ENCODE data around the gene ATXN2L. TPM values are rescaled to one million over a fixed set of nuclear protein-coding genes. Genes with fewer than 3 reads are reported as not detected.

The ATXN2L gene
- total and polyA plus RNA-seq, 2 experiments from 2014 or later, result 134 to 192 TPM

- TF ChIP-seq, protein P1, sequence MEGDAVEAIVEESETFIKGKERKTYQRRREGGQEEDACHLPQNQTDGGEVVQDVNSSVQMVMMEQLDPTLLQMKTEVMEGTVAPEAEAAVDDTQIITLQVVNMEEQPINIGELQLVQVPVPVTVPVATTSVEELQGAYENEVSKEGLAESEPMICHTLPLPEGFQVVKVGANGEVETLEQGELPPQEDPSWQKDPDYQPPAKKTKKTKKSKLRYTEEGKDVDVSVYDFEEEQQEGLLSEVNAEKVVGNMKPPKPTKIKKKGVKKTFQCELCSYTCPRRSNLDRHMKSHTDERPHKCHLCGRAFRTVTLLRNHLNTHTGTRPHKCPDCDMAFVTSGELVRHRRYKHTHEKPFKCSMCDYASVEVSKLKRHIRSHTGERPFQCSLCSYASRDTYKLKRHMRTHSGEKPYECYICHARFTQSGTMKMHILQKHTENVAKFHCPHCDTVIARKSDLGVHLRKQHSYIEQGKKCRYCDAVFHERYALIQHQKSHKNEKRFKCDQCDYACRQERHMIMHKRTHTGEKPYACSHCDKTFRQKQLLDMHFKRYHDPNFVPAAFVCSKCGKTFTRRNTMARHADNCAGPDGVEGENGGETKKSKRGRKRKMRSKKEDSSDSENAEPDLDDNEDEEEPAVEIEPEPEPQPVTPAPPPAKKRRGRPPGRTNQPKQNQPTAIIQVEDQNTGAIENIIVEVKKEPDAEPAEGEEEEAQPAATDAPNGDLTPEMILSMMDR (conservative IDR thresholded peaks at IDR 0.05; ENCODE audit: low read depth in 2 of 2), result no peak
- TF ChIP-seq CREB1 (CRISPR knock-in tag; IDR thresholded peaks at IDR 0.05; ENCODE audit: low read depth), result no peak
Measured at GRCh38 chr16:28829747-28830146, 6.9 kb downstream of the ATXN2L start (continued).

DNA sequence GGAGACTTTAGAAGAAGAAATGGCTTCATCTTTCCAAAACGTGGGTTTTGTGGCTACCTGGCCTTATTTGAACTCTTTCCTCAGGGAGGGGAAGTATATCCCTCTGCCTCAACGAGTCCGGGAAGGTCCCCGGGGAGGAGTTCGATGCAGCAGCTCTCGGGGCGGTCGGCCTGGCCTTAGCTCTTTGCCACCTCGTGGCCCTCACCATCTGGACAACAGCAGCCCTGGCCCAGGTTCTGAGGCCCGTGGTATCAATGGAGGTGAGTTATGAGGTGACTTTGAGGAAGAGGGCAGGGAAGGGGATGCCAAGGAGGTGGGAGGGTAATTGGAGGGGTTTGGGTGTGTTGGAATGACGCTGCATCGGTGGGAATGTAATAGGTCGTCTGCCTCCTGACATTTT, 7.7 kb downstream of the ATXN2L start:
- ATAC-seq, result no peak
- no peak for DNase-seq (ENCODE audit: low spot score)
- Histone ChIP-seq H4K20me1 (replicated peaks; ENCODE audit: insufficient read depth) (peaks cover 37% of the 10 kb centered on the region), H3K27ac (ENCODE audit: low read depth) (no peak overlapping the region), H3K79me2 (replicated peaks; ENCODE audit: insufficient read depth) (peaks cover 50% of the 10 kb centered on the region), H3K4me1 (ENCODE audit: insufficient read depth) (0 out of 2 replicates have a peak, but pooled peaks cover 1% of the 10 kb centered on the region), H2AFZ (no peak overlapping the region), H3F3A (replicated peaks; ENCODE audit: low read depth) (peaks cover 26% of the 10 kb centered on the region), H3K9me2 (ENCODE audit: insufficient read depth) (no peaks in the 10 kb centered on the region), H3K36me3 (ENCODE audit: insufficient read depth) (peaks cover 95% of the 10 kb centered on the region), H3K4me3 (no peak overlapping the region), H3K4me2 (no peak overlapping the region), H3K27me3 (ENCODE audit: insufficient read depth) (no peaks in the 10 kb centered on the region)
- Mint-ChIP-seq H3K4me3 (no peak overlapping the region), H3K4me1 (peaks cover 12% of the 10 kb centered on the region), H3K27me3 (ENCODE audit: insufficient read depth, low read depth, poor library complexity) (peaks cover 8% of the 10 kb centered on the region), H3K9me3 (no peaks in the 10 kb centered on the region), H3K27ac (no peak overlapping the region), H3K36me3 (ENCODE audit: low read depth) (peaks cover 100% of the 10 kb centered on the region)
- TF ChIP-seq ZNF114 (CRISPR knock-in tag; IDR thresholded peaks at IDR 0.05) (no peak), ZNF462 (CRISPR knock-in tag; IDR thresholded peaks at IDR 0.05) (no peak), NANOG (IDR thresholded peaks at IDR 0.05; ENCODE audit: borderline replicate concordance) (no peak), CREB1 (CRISPR knock-in tag; IDR thresholded peaks at IDR 0.05; ENCODE audit: low read depth) (no peak), REST (IDR thresholded peaks at IDR 0.05; ENCODE audit: unreplicated experiment) (no peak), EZH2phosphoT487 (IDR thresholded peaks at IDR 0.05; ENCODE audit: unreplicated experiment) (no peak), ZNF331 (CRISPR knock-in tag; IDR thresholded peaks at IDR 0.05; ENCODE audit: low read depth) (no peak), POLR2AphosphoS5 (IDR thresholded peaks at IDR 0.05; ENCODE audit: low read depth) (no peak)

All from GM23338 (cell line).